ENCODE measurements around the gene CPNE7.

GRCh38 chr16:89556750-89557689 is 18.5 kb upstream of the CPNE7 start:
- TF ChIP-seq POLR2AphosphoS5 (IDR thresholded peaks at IDR 0.05; ENCODE audit: low read depth, low read length) (no peak), REST (IDR thresholded peaks at IDR 0.05; ENCODE audit: insufficient read depth in 1 of 2, low read depth in 2 of 2, low read length in 2 of 2) (no peak), TAF1 (IDR thresholded peaks at IDR 0.05; ENCODE audit: borderline replicate concordance, insufficient read depth, low read length) (no peak)

Measured in PFSK-1 (cell line).